MCF 10A (cell line): Measurements from ENCODE around the gene CTNNA2. TPM values are rescaled to one million over a fixed set of nuclear protein-coding genes. Genes with fewer than 3 reads are reported as not detected.

Experiments used
- BruUV-seq: library from RNA; stranded (reverse); fragments of 400-500 nt; replicated peaks from 2 replicates; lab custom pipeline; 2021; lab: Mats Ljungman, UMichigan
- CTCF ChIA-PET: fragments of 300-600 bp; sonication (Branson Sonifier 250); formaldehyde crosslinking; extraction: SDS; loops from one replicate; lab custom pipeline; 2021; ENCODE audit warnings: antibody characterized with exemption, inconsistent platforms; lab: Yijun Ruan, JAX
- POLR2A ChIA-PET: fragments of 300-600, 350-650 bp; sonication (Branson Sonifier 250); formaldehyde crosslinking; extraction: SDS; loops from one replicate; lab custom pipeline; 2020; ENCODE audit warnings: antibody characterized with exemption, inconsistent platforms; lab: Yijun Ruan, JAX
- DNase-seq: peaks from one replicate; pipeline ENCODE4 v3.0.0-alpha.2; 2018; ENCODE audit not compliant: unreplicated experiment
- H3K27ac Mint-ChIP-seq: one replicate; pipeline ENCODE4 v1.8.0; 2022; ENCODE audit warnings: mild to moderate bottlenecking, low read depth, mixed read lengths; ENCODE audit not compliant: unreplicated experiment
- H3K27me3 Mint-ChIP-seq: one replicate; pipeline ENCODE4 v1.8.0; 2022; ENCODE audit warnings: mixed read lengths; ENCODE audit not compliant: insufficient read depth, unreplicated experiment
- H3K36me3 Mint-ChIP-seq: one replicate; pipeline ENCODE4 v1.8.0; 2022; ENCODE audit warnings: mild to moderate bottlenecking, moderate library complexity, mixed read lengths; ENCODE audit not compliant: insufficient read depth, unreplicated experiment
- H3K4me1 Mint-ChIP-seq: one replicate; pipeline ENCODE4 v1.8.0; 2022; ENCODE audit warnings: mixed read lengths; ENCODE audit not compliant: insufficient read depth, unreplicated experiment
- H3K4me3 Mint-ChIP-seq: one replicate; pipeline ENCODE4 v1.8.0; 2022; ENCODE audit warnings: mild to moderate bottlenecking, moderate library complexity, mixed read lengths; ENCODE audit not compliant: unreplicated experiment
- H3K9me3 Mint-ChIP-seq: one replicate; pipeline ENCODE4 v1.8.0; 2022; ENCODE audit warnings: mixed read lengths; ENCODE audit not compliant: unreplicated experiment
- CTCF ChIP-seq: fragments of 200-600 bp; IDR thresholded peaks from one replicate; pipeline ENCODE4 v1.8.0; 2022; ENCODE audit warnings: antibody characterized with exemption, mild to moderate bottlenecking; ENCODE audit not compliant: unreplicated experiment
- intact Hi-C: fragments of 100-400 bp; cut with micrococcal nuclease; formaldehyde crosslinking; loops from 2 replicates; pipeline ENCODE4 v1.14.1; 2022
- microRNA-seq: library from miRNA; unstranded; fragments of <30 nt; microRNA quantifications from one replicate; pipeline ENCODE4 v1.2.0, GENCODE V29; 2022
- total RNA-seq: library from RNA; stranded (reverse); gene quantifications from 2 replicates; pipeline ENCODE4 v1.2.3, GENCODE V29; 2022

Gene CTNNA2
- total RNA-seq, 1 experiment from 2014 or later = not detected

- CTCF ChIA-PET = no interaction called here
- H3K4me1 Mint-ChIP-seq = no peaks in the 10 kb centered on the region
- no peak overlapping the region for H3K27ac Mint-ChIP-seq
- BruUV-seq = no TSS peak
- no peak for DNase-seq
- H3K9me3 Mint-ChIP-seq = peaks cover 8% of the 10 kb centered on the region
- no peaks in the 10 kb centered on the region for H3K27me3 Mint-ChIP-seq
- H3K36me3 Mint-ChIP-seq = no peaks in the 10 kb centered on the region
- no peak for TF ChIP-seq CTCF
- POLR2A ChIA-PET = no interaction called here
- H3K4me3 Mint-ChIP-seq = no peak overlapping the region
- intact Hi-C loops = no loop called here
Measured at GRCh38 chr2:80655265-80655664, 1142.4 kb downstream of the CTNNA2 start.

GRCh38 chr2:80670763-80671162 lies 1157.9 kb downstream of the CTNNA2 start:
- intact Hi-C loops = no loop called here
- no peaks in the 10 kb centered on the region for H3K36me3 Mint-ChIP-seq
- ChIA-PET CTCF (interaction anchor here (0.8 kb wide), 1 partner anchor 314 kb away, joined by 4 read pairs; no protein-coding TSS in a partner anchor), POLR2A (no interaction called here)
- BruUV-seq = no TSS peak
- H3K27ac Mint-ChIP-seq = no peak overlapping the region
- H3K4me1 Mint-ChIP-seq = no peaks in the 10 kb centered on the region
- DNase-seq = no peak
- H3K27me3 Mint-ChIP-seq = no peaks in the 10 kb centered on the region
- TF ChIP-seq CTCF = no peak
- H3K4me3 Mint-ChIP-seq = no peak overlapping the region
- H3K9me3 Mint-ChIP-seq = no peaks in the 10 kb centered on the region

- POLR2A ChIA-PET = no interaction called here
- intact Hi-C loops = no loop called here
Measured at GRCh38 chr2:80687524-80687923, 1174.7 kb downstream of the CTNNA2 start.

GRCh38 chr2:80689106-80689505 lies 1176.3 kb downstream of the CTNNA2 start:
- H3K36me3 Mint-ChIP-seq = no peaks in the 10 kb centered on the region
- H3K9me3 Mint-ChIP-seq = no peaks in the 10 kb centered on the region
- TF ChIP-seq CTCF = no peak
- ChIA-PET POLR2A (no interaction called here), CTCF (interaction anchor here (0.9 kb wide), 1 partner anchor 11 kb away, joined by 3 read pairs; no protein-coding TSS in a partner anchor)
- no peaks in the 10 kb centered on the region for H3K4me1 Mint-ChIP-seq
- no peak overlapping the region for H3K27ac Mint-ChIP-seq
- intact Hi-C loops = no loop called here
- no peak for DNase-seq
- no peaks in the 10 kb centered on the region for H3K27me3 Mint-ChIP-seq
- H3K4me3 Mint-ChIP-seq = no peak overlapping the region
- BruUV-seq = no TSS peak

More at GRCh38 chr2:80687524-80687923, 1174.7 kb downstream of the CTNNA2 start:
- no TSS peak for BruUV-seq
- no peaks in the 10 kb centered on the region for H3K4me1 Mint-ChIP-seq
- no peak overlapping the region for H3K4me3 Mint-ChIP-seq
- TF ChIP-seq CTCF = no peak
- no peak for DNase-seq
- CTCF ChIA-PET = no interaction called here
- no peaks in the 10 kb centered on the region for H3K9me3 Mint-ChIP-seq
- H3K27me3 Mint-ChIP-seq = no peaks in the 10 kb centered on the region
- no peaks in the 10 kb centered on the region for H3K36me3 Mint-ChIP-seq
- H3K27ac Mint-ChIP-seq = no peak overlapping the region

Small RNA genes within 50 kb of the gene (microRNA-seq; reads per million reads assigned to microRNA genes)
- not detected for gene MIR4264
- gene MIR8080 = not detected
